ENCODE measurements around the gene CEACAM19. TPM values are rescaled to one million over a fixed set of nuclear protein-coding genes. Genes with fewer than 3 reads are reported as not detected.
A peak's percentile ranks its signal among the peaks of the same experiment; 100 is the strongest.

CEACAM19 gene
- total and polyA plus RNA-seq, 9 of the 15 experiments (the other 6 are each of a cell fraction or from before 2014, with no cell fraction given) = 0.15 to 0.30 (median 0.23) TPM; not detected in 5

DNA sequence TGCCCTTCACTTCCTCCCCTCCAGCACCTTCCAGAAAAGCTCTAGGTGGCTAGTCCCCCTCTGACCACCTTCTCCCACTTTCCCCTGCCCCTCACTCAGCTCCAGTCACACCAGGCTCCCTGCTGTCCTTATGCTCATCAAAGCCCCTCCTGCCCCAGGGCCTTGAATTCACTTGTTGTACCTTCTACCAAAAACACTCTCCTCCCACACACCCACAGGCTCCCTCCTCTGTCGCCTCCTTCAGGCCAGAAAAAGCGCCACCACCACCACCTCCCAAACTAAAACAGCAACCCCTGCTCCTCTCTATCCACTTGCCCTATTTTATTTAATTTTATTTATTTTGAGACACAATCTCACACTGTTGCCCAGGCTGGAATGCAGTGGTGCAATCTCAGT lies 22.9 kb downstream of the CEACAM19 start (continued):
- TF ChIP-seq, protein P1, sequence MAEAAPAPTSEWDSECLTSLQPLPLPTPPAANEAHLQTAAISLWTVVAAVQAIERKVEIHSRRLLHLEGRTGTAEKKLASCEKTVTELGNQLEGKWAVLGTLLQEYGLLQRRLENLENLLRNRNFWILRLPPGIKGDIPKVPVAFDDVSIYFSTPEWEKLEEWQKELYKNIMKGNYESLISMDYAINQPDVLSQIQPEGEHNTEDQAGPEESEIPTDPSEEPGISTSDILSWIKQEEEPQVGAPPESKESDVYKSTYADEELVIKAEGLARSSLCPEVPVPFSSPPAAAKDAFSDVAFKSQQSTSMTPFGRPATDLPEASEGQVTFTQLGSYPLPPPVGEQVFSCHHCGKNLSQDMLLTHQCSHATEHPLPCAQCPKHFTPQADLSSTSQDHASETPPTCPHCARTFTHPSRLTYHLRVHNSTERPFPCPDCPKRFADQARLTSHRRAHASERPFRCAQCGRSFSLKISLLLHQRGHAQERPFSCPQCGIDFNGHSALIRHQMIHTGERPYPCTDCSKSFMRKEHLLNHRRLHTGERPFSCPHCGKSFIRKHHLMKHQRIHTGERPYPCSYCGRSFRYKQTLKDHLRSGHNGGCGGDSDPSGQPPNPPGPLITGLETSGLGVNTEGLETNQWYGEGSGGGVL (CRISPR knock-in tag; IDR thresholded peaks at IDR 0.05) = no peak
- peak; percentile 75 for TF ChIP-seq EHMT2 (IDR thresholded peaks at IDR 0.05)
- TF ChIP-seq ZNF764 (CRISPR knock-in tag; IDR thresholded peaks at IDR 0.05; ENCODE audit: low read depth) = 0 out of 2 replicates have a peak, but pooled peaks have one; percentile 43
- no peak for TF ChIP-seq MCM7 (IDR thresholded peaks at IDR 0.05)
- TF ChIP-seq ZNF24 (IDR thresholded peaks at IDR 0.05) = no peak
- TF ChIP-seq MAZ (CRISPR knock-in tag; conservative IDR thresholded peaks at IDR 0.05 in 1 of 2, IDR thresholded peaks at IDR 0.05 in 1 of 2) = 0 out of 4 replicates have a peak, but pooled peaks of 1 of the 2 experiments have one; percentile 24
- no peak for TF ChIP-seq NR2C2 (CRISPR knock-in tag; IDR thresholded peaks at IDR 0.05)
- no peak for TF ChIP-seq NR2C2 (tag; IDR thresholded peaks at IDR 0.05)
- no peak for TF ChIP-seq RBM22 (IDR thresholded peaks at IDR 0.05; ENCODE audit: low read depth, low read length, poor library complexity, severe bottlenecking)
- TF ChIP-seq, protein P2, sequence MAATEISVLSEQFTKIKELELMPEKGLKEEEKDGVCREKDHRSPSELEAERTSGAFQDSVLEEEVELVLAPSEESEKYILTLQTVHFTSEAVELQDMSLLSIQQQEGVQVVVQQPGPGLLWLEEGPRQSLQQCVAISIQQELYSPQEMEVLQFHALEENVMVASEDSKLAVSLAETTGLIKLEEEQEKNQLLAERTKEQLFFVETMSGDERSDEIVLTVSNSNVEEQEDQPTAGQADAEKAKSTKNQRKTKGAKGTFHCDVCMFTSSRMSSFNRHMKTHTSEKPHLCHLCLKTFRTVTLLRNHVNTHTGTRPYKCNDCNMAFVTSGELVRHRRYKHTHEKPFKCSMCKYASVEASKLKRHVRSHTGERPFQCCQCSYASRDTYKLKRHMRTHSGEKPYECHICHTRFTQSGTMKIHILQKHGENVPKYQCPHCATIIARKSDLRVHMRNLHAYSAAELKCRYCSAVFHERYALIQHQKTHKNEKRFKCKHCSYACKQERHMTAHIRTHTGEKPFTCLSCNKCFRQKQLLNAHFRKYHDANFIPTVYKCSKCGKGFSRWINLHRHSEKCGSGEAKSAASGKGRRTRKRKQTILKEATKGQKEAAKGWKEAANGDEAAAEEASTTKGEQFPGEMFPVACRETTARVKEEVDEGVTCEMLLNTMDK (IDR thresholded peaks at IDR 0.05; ENCODE audit: borderline replicate concordance, insufficient read depth, low read depth, low read length, poor library complexity, severe bottlenecking) = peak; percentile 36
- no peak for TF ChIP-seq GATA2 (CRISPR knock-in tag; IDR thresholded peaks at IDR 0.05)
- peak; percentile 37; the same call in 1 of the 2 replicates for TF ChIP-seq KLF16 (IDR thresholded peaks at IDR 0.05)
- no peak for TF ChIP-seq FIP1L1 (IDR thresholded peaks at IDR 0.05; ENCODE audit: low read depth, low read length, poor library complexity, severe bottlenecking)
- TF ChIP-seq SNIP1 (IDR thresholded peaks at IDR 0.05; ENCODE audit: low read depth) = no peak
- no peak for TF ChIP-seq PHF21A (IDR thresholded peaks at IDR 0.05; ENCODE audit: borderline replicate concordance, low read depth)
- no peak for TF ChIP-seq ZNF717 (CRISPR knock-in tag; IDR thresholded peaks at IDR 0.05)
- TF ChIP-seq, protein P3, sequence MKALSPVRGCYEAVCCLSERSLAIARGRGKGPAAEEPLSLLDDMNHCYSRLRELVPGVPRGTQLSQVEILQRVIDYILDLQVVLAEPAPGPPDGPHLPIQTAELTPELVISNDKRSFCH (CRISPR knock-in tag; IDR thresholded peaks at IDR 0.05) = no peak
- TF ChIP-seq, protein P3 (tag; IDR thresholded peaks at IDR 0.05) = no peak; the same call in 1 of the 2 replicates
- no peak for TF ChIP-seq ARID2 (IDR thresholded peaks at IDR 0.05)
- TF ChIP-seq, protein P4, sequence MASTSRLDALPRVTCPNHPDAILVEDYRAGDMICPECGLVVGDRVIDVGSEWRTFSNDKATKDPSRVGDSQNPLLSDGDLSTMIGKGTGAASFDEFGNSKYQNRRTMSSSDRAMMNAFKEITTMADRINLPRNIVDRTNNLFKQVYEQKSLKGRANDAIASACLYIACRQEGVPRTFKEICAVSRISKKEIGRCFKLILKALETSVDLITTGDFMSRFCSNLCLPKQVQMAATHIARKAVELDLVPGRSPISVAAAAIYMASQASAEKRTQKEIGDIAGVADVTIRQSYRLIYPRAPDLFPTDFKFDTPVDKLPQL (IDR thresholded peaks at IDR 0.05; ENCODE audit: extremely low read depth, insufficient read length) = no peak
- TF ChIP-seq HMGN3 (IDR thresholded peaks at IDR 0.05; ENCODE audit: borderline replicate concordance, extremely low read depth, insufficient read length, low read depth, low read length) = no peak
- TF ChIP-seq, protein P5, sequence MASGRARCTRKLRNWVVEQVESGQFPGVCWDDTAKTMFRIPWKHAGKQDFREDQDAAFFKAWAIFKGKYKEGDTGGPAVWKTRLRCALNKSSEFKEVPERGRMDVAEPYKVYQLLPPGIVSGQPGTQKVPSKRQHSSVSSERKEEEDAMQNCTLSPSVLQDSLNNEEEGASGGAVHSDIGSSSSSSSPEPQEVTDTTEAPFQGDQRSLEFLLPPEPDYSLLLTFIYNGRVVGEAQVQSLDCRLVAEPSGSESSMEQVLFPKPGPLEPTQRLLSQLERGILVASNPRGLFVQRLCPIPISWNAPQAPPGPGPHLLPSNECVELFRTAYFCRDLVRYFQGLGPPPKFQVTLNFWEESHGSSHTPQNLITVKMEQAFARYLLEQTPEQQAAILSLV (tag; IDR thresholded peaks at IDR 0.05) = no peak
- TF ChIP-seq JUND (IDR thresholded peaks at IDR 0.05; ENCODE audit: borderline replicate concordance, low read depth, low read length) = 0 out of 2 replicates have a peak, but pooled peaks have one; percentile 6
- TF ChIP-seq JUND (tag; IDR thresholded peaks at IDR 0.05; ENCODE audit: borderline replicate concordance, low read depth, low read length) = no peak
